Endodermal cell (in vitro differentiated cells): ENCODE data around the gene C1orf116. TPM values are rescaled to one million over a fixed set of nuclear protein-coding genes. Genes with fewer than 3 reads are reported as not detected.

Experiments
- DNase-seq: peaks from one replicate; pipeline ENCODE4 v3.0.0-alpha.2; 2017
- H3K27ac ChIP-seq: 2 replicates; pipeline ENCODE4 v1.5.1; 2013; ENCODE audit warnings: mild to moderate bottlenecking, low read depth, low read length, moderate library complexity
- H3K27me3 ChIP-seq: 2 replicates; pipeline ENCODE4 v1.6.1; 2013; ENCODE audit warnings: mild to moderate bottlenecking, low read length, moderate library complexity; ENCODE audit not compliant: insufficient read depth, control insufficient read depth, poor library complexity, severe bottlenecking
- H3K36me3 ChIP-seq: 2 replicates; pipeline ENCODE4 v1.7.0; 2013; ENCODE audit warnings: mild to moderate bottlenecking, low read length, moderate library complexity; ENCODE audit not compliant: control insufficient read depth, insufficient read depth
- H3K4me1 ChIP-seq: one replicate; pipeline ENCODE4 v1.7.0; 2013; ENCODE audit warnings: low read length; ENCODE audit not compliant: control insufficient read depth, insufficient read depth
- H3K4me3 ChIP-seq: 2 replicates; pipeline ENCODE4 v1.5.1; 2013; ENCODE audit warnings: mild to moderate bottlenecking, low read length, moderate library complexity
- H3K9ac ChIP-seq: 2 replicates; pipeline ENCODE4 v1.6.1; 2013; ENCODE audit warnings: mild to moderate bottlenecking, low read length, moderate library complexity; ENCODE audit not compliant: poor library complexity, severe bottlenecking; ENCODE audit errors: extremely low read depth
- H3K9me3 ChIP-seq: 2 replicates; pipeline ENCODE4 v1.6.1; 2013; ENCODE audit warnings: mild to moderate bottlenecking, low read length, moderate library complexity; ENCODE audit not compliant: control insufficient read depth
- H3K27ac Mint-ChIP-seq: 2 replicates; pipeline ENCODE4 v1.8.0; 2020; ENCODE audit warnings: mixed read lengths
- H3K27me3 Mint-ChIP-seq: 2 replicates; pipeline ENCODE4 v1.8.0; 2021; ENCODE audit warnings: mild to moderate bottlenecking, mixed read lengths; ENCODE audit not compliant: insufficient read depth
- H3K36me3 Mint-ChIP-seq: 2 replicates; pipeline ENCODE4 v1.8.0; 2020; ENCODE audit warnings: low read depth, mixed read lengths
- H3K4me1 Mint-ChIP-seq: 2 replicates; pipeline ENCODE4 v1.8.0; 2020; ENCODE audit warnings: mixed read lengths
- H3K4me3 Mint-ChIP-seq: 2 replicates; pipeline ENCODE4 v1.8.0; 2020; ENCODE audit warnings: mild to moderate bottlenecking, moderate library complexity, mixed read lengths
- H3K9me3 Mint-ChIP-seq: 2 replicates; pipeline ENCODE4 v1.8.0; 2020; ENCODE audit warnings: mild to moderate bottlenecking, mixed read lengths
- WGBS, 2 experiments: methylation state at CpG; one replicate each; pipeline versions ENCODE4 v1.1.5 to v1.1.7; 2013; ENCODE audit warnings: missing lambda C conversion rate in 2 of 2, mixed read lengths in 1 of 2; ENCODE audit not compliant: insufficient coverage in 1 of 2, insufficient read length in 1 of 2; 5-methylcytosine and 5-hydroxymethylcytosine counted together
- total RNA-seq, 2 donors: library from RNA; stranded (reverse); fragmentation: NEBNext Ultra II Directional in 1 of 2; extraction: Animal tissue kit (Norgen Biotek cat#: 25700) in 1 of 2; gene quantifications; 2 replicates in 1 of 2; 3 replicates in 1 of 2; pipeline ENCODE4 v1.2.1, GENCODE V29; 2021
- TF ChIP-seq, protein P1 (sequence below): fragments of 200-600 bp; sonication (generic); conservative IDR thresholded peaks from 2 replicates; pipeline ENCODE4 v1.5.0; 2021; ENCODE audit warnings: antibody characterized with exemption, mild to moderate bottlenecking

C1orf116 gene
- total RNA-seq, 2 donors from 2014 or later: 0.55 to 0.60 TPM

DNA sequence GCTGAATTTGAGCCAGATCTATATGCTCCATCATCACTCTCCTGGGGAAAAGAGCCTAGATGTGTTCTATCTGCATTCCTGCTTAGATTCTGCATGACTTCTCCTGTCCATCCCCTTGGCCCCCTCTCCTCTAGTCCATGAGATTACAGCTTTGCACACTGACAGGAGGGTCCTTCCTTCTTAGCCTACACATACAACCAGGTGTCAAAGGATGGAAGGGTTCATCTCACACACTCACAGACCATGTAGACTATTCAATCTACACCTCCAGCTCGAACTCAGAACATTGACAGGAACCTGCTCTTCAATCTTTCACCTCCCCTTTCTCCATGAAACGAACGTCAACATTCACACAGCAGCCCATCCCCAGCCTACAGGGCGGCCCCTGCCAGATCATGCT lies 13.8 kb downstream of the C1orf116 start:
- Mint-ChIP-seq H3K4me1 (no peaks in the 10 kb centered on the region), H3K9me3 (no peaks in the 10 kb centered on the region), H3K4me3 (no peak overlapping the region), H3K27me3 (peaks cover 30% of the 10 kb centered on the region), H3K27ac (no peak overlapping the region), H3K36me3 (no peaks in the 10 kb centered on the region)
- TF ChIP-seq, protein P1, sequence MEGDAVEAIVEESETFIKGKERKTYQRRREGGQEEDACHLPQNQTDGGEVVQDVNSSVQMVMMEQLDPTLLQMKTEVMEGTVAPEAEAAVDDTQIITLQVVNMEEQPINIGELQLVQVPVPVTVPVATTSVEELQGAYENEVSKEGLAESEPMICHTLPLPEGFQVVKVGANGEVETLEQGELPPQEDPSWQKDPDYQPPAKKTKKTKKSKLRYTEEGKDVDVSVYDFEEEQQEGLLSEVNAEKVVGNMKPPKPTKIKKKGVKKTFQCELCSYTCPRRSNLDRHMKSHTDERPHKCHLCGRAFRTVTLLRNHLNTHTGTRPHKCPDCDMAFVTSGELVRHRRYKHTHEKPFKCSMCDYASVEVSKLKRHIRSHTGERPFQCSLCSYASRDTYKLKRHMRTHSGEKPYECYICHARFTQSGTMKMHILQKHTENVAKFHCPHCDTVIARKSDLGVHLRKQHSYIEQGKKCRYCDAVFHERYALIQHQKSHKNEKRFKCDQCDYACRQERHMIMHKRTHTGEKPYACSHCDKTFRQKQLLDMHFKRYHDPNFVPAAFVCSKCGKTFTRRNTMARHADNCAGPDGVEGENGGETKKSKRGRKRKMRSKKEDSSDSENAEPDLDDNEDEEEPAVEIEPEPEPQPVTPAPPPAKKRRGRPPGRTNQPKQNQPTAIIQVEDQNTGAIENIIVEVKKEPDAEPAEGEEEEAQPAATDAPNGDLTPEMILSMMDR: no peak
- 86 to 94% methylated on average over 4 of the region's 4 CpGs for WGBS, 2 experiments
- Histone ChIP-seq H3K27me3 (peaks cover 29% of the 10 kb centered on the region), H3K4me1 (no peaks in the 10 kb centered on the region), H3K9me3 (no peaks in the 10 kb centered on the region), H3K4me3 (no peak overlapping the region), H3K9ac (no peak overlapping the region), H3K27ac (no peak overlapping the region), H3K36me3 (no peaks in the 10 kb centered on the region)
- no peak for DNase-seq

DNA sequence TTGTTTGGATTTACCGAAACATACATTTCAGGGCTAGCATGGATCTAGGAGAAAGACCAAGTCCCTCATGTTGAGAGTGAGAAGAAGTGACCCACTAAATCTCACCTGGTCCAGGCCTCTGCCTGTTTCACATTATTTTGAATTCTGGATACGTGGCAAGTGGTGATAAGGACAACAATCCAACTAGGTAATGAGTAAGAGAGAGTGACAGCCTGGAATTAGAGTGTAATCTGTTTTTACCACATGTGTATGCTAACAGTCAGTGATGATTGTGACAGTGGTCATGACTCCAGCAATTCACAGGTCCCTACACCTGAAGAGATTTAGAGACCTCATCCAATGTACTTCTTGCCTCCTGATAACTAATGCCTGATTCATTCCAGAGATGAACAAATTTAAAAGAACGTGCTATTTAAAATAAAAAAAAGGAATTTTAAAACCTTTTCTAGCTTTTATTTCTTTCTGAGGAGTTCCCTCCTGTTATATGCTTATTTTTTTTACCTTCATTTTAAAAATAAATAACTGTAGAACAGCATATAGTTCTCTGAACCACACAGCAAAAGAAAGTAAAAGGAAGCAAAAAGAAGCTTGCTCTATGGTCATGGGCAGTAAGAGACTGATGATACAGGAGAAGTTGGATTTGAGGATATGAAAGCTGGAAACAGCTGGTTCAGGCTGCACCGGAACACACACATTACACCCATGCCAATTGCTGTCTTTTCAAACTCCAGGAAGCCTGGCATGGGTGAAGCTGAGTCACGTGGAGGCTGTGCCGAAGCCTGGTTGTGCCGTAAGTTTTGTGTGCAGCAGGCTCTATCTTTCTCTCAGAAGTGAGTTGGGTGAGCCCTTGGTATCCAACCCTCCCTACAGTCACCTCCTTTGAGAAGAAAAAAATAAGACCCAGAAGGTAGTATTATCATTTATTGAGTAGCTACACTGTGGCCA lies 14.7 kb downstream of the C1orf116 start:
- Histone ChIP-seq H3K27ac (no peak overlapping the region), H3K9ac (no peak overlapping the region), H3K27me3 (peaks cover 29% of the 10 kb centered on the region), H3K9me3 (no peaks in the 10 kb centered on the region), H3K36me3 (no peaks in the 10 kb centered on the region), H3K4me1 (no peaks in the 10 kb centered on the region), H3K4me3 (no peak overlapping the region)
- no peak overlapping the region for H3K27ac Mint-ChIP-seq
- no peaks in the 10 kb centered on the region for H3K9me3 Mint-ChIP-seq
- H3K27me3 Mint-ChIP-seq: peaks cover 36% of the 10 kb centered on the region
- no peaks in the 10 kb centered on the region for H3K4me1 Mint-ChIP-seq
- TF ChIP-seq, protein P1: no peak
- 82 to 92% methylated on average over 5 to 7 of the region's 7 CpGs for WGBS, 2 experiments
- no peak overlapping the region for H3K4me3 Mint-ChIP-seq
- DNase-seq: no peak
- H3K36me3 Mint-ChIP-seq: no peaks in the 10 kb centered on the region

DNA sequence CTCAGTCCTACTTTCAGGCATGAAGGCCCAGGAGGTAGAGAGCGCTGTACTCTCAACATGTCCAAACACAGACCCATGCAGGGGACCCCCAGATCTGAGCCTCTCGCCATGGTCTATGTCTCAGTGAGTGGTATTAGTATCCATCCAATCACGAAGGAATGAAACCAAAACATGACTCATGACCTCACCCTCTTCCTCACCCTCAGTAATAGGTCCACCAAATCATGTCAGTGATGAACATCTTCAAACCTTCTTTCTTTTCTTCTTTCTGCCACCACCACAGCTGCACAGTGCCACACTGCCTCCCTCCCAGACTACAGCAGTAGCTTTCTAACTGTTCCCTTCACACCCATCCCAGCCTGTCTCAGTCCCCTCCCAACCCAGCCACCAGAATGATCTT lies 16.8 kb downstream of the C1orf116 start:
- Histone ChIP-seq H3K4me3 (no peak overlapping the region), H3K36me3 (no peaks in the 10 kb centered on the region), H3K9me3 (no peaks in the 10 kb centered on the region), H3K27me3 (peaks cover 37% of the 10 kb centered on the region), H3K4me1 (no peaks in the 10 kb centered on the region), H3K9ac (no peak overlapping the region), H3K27ac (no peak overlapping the region)
- no peak for DNase-seq
- TF ChIP-seq, protein P1: no peak
- Mint-ChIP-seq H3K36me3 (no peaks in the 10 kb centered on the region), H3K9me3 (no peaks in the 10 kb centered on the region), H3K27me3 (peaks cover 47% of the 10 kb centered on the region), H3K27ac (no peak overlapping the region), H3K4me3 (no peak overlapping the region), H3K4me1 (no peaks in the 10 kb centered on the region)
- WGBS, 2 experiments: 93 to 96% methylated on average over 3 of the region's 3 CpGs
